Activated naive CD8-positive, alpha-beta T cell treated with anti-CD3 and anti-CD28 coated beads for 36 hours (primary cell): ENCODE results near the gene ANKRD33. TPM values are rescaled to one million over a fixed set of nuclear protein-coding genes. Genes with fewer than 3 reads are reported as not detected.
A peak's percentile ranks its signal among the peaks of the same experiment; 100 is the strongest.

Source experiments
- DNase-seq: peaks from one replicate; pipeline ENCODE4 v3.0.0; 2021
- H3K27ac Mint-ChIP-seq: one replicate; pipeline ENCODE4 v1.8.0; 2022; ENCODE audit warnings: mild to moderate bottlenecking, moderate library complexity, mixed read lengths
- H3K27me3 Mint-ChIP-seq: one replicate; pipeline ENCODE4 v1.8.0; 2022; ENCODE audit warnings: mild to moderate bottlenecking, mixed read lengths
- H3K36me3 Mint-ChIP-seq: one replicate; pipeline ENCODE4 v1.8.0; 2021; ENCODE audit warnings: mild to moderate bottlenecking, mixed read lengths
- H3K4me1 Mint-ChIP-seq: one replicate; pipeline ENCODE4 v1.8.0; 2021; ENCODE audit warnings: mixed read lengths
- H3K4me3 Mint-ChIP-seq: one replicate; pipeline ENCODE4 v1.8.0; 2022; ENCODE audit warnings: mild to moderate bottlenecking, moderate library complexity, mixed read lengths
- H3K9me3 Mint-ChIP-seq: one replicate; pipeline ENCODE4 v1.8.0; 2022; ENCODE audit warnings: mixed read lengths
- total RNA-seq, 2 experiments: library from RNA; stranded (reverse); gene quantifications; one replicate each; pipeline ENCODE4 v1.2.3, GENCODE V29; 2021

ANKRD33 gene
- total RNA-seq, 2 experiments from 2014 or later = not detected

DNA sequence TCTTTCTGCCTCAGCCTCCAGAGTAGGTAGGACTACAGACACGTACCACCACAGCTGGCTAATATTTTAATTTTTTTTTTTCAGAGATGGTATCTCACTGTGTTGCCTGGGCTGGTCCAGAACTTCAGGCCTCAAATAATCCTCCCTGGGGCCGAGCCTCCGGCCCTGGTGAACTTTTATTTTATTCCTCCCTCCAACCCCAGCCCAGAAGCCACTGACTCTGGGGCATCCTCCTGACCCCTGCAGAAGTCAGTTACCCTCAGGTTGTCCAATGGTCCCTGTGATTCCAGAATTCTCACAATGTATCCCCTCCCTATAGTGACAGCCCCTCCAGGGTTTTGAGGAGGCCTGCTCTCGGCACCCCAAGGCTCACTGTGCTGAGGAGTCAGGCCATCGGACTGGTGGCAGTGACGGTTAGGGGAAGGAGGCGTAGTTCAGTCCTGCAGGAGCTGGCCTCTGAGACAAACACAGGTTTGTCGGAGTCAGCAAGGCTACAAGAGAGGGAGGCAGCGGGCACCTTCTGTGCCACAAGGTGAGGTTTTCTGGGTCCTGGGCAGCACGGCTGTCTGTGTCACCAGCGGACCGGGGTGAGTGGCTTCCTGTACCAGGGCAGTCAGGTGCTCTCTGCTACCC lies 20.0 kb upstream of the ANKRD33 start:
- Mint-ChIP-seq H3K4me1 (peaks cover 14% of the 10 kb centered on the region), H3K27ac (no peak overlapping the region), H3K27me3 (peaks cover 70% of the 10 kb centered on the region), H3K9me3 (no peaks in the 10 kb centered on the region), H3K4me3 (no peak overlapping the region), H3K36me3 (no peaks in the 10 kb centered on the region)
- DNase-seq = no peak

DNA sequence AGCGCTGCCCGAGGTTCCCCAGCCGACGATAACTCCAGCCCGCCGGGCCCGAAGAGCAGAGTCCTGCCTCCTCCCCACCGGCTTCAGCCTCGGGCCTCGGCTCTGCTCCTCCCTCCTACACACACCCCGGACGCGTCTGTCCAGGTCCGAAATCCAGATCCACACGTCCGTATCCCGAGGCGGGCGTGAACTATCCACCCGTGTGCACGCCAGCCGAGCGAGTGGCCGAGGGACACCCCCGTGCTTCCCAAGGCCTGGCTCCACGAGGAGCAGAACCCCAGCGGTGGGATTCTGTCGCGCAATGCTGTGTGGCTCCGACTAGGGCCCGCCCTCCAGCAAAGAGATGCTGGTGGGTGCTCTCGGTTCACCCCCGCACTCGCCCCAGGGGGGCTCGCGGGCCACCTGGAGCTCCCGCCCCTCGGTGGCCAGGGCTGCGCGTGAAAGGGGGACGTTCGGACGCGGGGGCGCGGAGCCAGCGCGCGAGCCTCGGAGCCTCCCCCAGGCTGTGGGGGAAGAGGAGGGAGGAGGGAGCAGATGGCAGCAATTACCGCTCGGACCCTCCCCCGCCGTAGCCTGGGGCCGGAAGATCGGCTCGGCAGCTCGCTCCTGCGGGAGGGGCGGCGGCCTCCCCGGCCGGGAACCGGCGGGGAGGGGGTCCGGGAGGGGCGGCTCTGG lies 18.9 kb upstream of the ANKRD33 start:
- Mint-ChIP-seq H3K4me3 (peak overlapping the region; percentile 35), H3K27me3 (peaks cover 61% of the 10 kb centered on the region), H3K36me3 (no peaks in the 10 kb centered on the region), H3K9me3 (no peaks in the 10 kb centered on the region), H3K4me1 (peaks cover 11% of the 10 kb centered on the region), H3K27ac (no peak overlapping the region)
- no peak for DNase-seq

DNA sequence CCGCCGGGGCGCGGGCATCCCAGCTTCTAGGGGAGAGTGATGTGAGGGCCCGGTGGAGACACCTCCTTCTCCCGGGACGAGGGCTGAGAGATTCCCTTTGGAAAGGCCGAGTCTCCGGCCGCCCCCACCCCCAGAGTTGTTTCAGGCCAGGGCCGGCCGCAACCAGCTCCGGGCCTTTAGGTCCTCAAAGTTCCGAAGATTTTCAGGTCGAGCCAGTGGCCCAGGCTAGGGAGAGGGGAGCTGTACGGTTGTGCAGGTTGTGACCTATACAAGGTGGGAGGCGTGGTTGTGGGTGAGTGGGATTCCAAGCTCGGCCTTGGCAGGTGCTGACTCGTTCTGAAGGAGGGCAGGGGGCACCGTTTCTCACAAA lies 18.4 kb upstream of the ANKRD33 start:
- peaks cover 11% of the 10 kb centered on the region for H3K4me1 Mint-ChIP-seq
- H3K4me3 Mint-ChIP-seq = no peak overlapping the region
- DNase-seq = no peak
- H3K9me3 Mint-ChIP-seq = no peaks in the 10 kb centered on the region
- H3K27ac Mint-ChIP-seq = no peak overlapping the region
- H3K36me3 Mint-ChIP-seq = no peaks in the 10 kb centered on the region
- H3K27me3 Mint-ChIP-seq = peaks cover 62% of the 10 kb centered on the region

DNA sequence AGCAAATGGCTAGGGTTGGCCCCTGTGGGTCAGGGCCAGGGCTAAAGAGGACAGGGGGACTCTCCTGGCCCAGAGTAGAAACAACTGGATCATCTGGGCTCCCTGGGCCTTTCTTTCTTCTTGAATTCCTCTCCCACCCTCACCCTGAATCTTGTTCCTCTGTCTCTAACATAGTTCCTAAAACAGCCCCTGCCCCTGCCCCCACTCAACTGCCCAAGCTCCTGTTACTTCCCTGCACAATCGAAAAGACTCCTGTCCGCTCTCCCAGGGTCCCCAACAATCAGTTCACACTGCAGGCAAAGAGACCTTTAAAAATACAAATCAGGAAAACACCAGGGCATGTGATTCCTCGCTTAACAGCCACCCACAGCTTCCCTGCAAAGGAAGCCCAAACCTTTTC lies 18.0 kb upstream of the ANKRD33 start:
- Mint-ChIP-seq H3K4me1 (peaks cover 11% of the 10 kb centered on the region), H3K27ac (no peak overlapping the region), H3K9me3 (no peaks in the 10 kb centered on the region), H3K27me3 (peaks cover 57% of the 10 kb centered on the region), H3K36me3 (no peaks in the 10 kb centered on the region), H3K4me3 (no peak overlapping the region)
- DNase-seq = no peak

DNA sequence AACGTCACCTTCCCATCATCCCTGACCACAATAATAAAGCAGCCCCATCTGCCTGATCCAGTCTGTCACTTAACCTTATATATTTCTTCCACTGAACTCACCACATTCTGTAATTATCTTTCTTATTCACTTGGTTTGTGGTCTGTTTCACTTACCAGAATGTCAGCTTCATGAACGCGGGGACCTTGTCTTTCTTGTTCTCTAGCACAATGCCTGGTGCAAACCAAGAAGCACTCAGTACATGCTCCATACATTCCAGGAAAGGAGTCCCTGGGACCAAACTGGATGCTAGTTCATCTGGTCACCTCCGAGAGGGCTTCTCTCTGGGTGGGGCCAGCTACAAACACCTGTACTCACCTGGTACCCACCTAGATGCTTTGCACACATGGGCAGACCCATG lies 17.4 kb upstream of the ANKRD33 start:
- no peaks in the 10 kb centered on the region for H3K9me3 Mint-ChIP-seq
- no peak overlapping the region for H3K27ac Mint-ChIP-seq
- peaks cover 11% of the 10 kb centered on the region for H3K4me1 Mint-ChIP-seq
- no peak for DNase-seq
- H3K4me3 Mint-ChIP-seq = no peak overlapping the region
- H3K27me3 Mint-ChIP-seq = peaks cover 51% of the 10 kb centered on the region
- no peaks in the 10 kb centered on the region for H3K36me3 Mint-ChIP-seq

DNA sequence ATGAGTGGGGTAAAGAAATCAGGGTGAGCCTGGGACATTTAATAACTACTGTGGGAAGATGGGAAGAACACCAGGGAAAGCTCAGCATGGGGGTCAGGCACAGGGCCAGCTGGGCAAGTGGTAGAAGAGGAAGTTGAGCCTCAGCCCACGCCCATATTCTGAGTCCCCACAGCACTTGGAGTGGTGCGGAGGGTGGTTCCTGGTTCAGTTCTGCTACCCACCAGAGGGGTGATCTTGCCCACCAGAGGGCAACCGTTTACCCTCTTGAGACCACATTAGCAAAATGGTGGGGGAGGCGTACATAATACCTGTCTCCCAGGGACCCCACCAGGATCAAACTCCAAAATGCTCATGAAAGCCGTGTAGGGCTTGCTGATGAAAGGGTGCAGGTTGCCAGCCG lies 16.8 kb upstream of the ANKRD33 start:
- Mint-ChIP-seq H3K9me3 (no peaks in the 10 kb centered on the region), H3K4me3 (no peak overlapping the region), H3K27ac (no peak overlapping the region), H3K4me1 (peaks cover 11% of the 10 kb centered on the region), H3K36me3 (no peaks in the 10 kb centered on the region), H3K27me3 (peaks cover 45% of the 10 kb centered on the region)
- DNase-seq = no peak

DNA sequence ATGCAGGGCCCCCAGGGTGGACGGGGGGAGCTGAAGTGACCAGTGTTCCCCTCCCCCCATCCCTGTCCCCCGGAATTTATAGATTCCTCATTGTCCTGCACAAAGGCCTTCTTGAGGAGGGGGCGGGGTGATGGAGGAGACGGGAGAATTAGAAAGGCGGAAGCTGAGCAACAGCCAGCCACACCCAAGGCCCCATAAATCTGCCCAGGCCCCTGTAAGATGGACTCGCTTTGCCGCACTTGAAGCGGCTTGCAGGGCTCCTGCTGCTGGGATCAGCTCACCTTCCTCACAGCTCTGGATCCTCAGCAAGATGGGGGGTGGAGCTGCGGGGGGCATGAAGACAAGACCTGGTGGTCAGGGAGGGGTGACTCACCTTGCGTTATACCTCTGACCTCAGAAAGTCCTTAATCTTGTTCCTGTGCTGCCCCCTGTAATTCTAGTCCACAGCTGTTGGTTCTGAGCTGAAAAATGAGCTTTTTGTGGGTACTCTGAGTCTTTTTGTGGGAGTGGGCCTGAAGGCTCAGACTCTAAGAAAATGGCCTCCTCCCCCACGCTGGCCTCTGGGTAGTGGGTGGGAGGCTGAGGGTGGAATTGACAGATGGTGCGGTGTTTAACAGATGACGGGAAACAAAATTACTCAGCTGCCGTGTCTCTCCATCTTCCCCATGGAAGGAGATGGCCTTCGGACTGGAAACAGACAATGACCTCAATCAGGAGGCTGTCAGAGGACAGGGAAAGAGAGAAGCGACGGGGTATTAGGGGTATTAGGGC lies 15.8 kb upstream of the ANKRD33 start:
- H3K4me3 Mint-ChIP-seq = no peak overlapping the region
- H3K36me3 Mint-ChIP-seq = no peaks in the 10 kb centered on the region
- H3K27ac Mint-ChIP-seq = no peak overlapping the region
- no peaks in the 10 kb centered on the region for H3K9me3 Mint-ChIP-seq
- DNase-seq = no peak
- peaks cover 42% of the 10 kb centered on the region for H3K27me3 Mint-ChIP-seq
- H3K4me1 Mint-ChIP-seq = peaks cover 11% of the 10 kb centered on the region

DNA sequence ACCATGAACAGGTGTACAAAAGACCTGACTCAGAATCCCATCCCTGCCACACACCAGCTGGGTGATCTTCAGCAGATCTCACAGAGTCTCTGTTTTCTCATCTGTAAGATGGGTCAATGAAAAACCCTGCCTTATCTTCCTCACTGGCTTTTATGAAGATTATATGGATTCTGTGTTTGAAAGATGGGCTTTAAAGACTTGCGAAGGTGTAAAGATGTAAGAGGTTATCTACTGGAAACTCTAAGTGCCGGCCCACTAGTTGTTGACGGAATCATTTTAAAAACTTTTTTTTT lies 15.3 kb upstream of the ANKRD33 start:
- Mint-ChIP-seq H3K4me1 (peaks cover 11% of the 10 kb centered on the region), H3K27me3 (peaks cover 37% of the 10 kb centered on the region), H3K36me3 (no peaks in the 10 kb centered on the region), H3K4me3 (no peak overlapping the region), H3K9me3 (no peaks in the 10 kb centered on the region), H3K27ac (no peak overlapping the region)
- no peak for DNase-seq

DNA sequence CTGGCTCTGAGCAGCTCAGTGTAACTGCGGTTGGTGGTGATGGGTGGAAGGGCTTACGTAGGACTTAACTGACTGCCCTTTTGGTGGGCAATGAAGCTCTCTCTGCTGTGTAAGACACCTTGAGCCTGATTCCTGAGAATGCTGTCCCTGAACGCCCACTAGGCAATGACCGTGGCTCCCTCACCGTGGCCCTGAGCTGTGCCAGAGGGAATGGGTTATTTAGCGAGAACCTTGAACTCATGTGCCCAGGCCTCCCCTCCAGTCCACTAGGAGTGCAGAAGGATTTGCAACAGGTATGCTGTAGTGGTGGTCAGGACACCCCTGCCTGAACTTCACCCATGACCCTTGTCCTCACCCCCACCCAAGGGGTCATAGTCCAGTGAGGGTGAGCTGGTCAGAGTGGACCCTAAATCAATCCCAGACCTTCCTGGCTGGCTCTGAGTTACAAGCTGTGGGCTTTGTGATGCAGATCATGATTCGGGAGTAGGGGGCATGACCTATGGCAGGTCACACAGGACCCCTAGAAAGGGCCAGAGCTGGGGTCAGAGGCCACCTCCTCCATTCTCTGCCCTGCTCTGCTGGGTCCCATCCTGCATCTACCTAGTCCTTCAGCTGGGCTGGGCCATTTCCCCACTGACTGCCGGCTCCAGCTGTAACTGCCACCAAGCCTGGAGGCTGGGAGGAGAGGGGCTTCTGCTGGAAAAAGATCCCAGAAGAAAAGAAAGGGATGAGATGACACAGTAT lies 14.5 kb upstream of the ANKRD33 start:
- H3K36me3 Mint-ChIP-seq = no peaks in the 10 kb centered on the region
- no peak for DNase-seq
- no peak overlapping the region for H3K4me3 Mint-ChIP-seq
- no peaks in the 10 kb centered on the region for H3K9me3 Mint-ChIP-seq
- no peak overlapping the region for H3K27ac Mint-ChIP-seq
- peaks cover 10% of the 10 kb centered on the region for H3K4me1 Mint-ChIP-seq
- peaks cover 31% of the 10 kb centered on the region for H3K27me3 Mint-ChIP-seq

DNA sequence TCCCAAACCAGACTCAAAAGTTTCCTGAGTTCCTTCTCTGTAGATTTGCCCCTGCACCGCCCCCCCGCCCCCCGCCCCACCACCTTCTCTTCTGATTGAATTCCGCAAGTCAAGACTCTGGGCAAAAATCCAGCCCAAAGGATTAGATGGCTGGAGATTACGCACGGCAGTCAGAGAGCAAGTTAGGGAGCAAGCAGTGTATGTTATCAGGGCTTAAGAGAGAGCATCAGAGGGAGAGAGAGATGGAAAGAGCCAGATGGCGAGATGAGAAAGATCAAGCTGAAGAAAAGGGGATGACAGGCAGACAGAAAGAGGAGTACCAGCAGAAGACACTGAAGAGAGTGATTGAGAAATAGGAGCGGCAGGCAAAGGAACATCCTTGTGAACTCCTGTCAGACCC lies 13.9 kb upstream of the ANKRD33 start:
- Mint-ChIP-seq H3K36me3 (no peaks in the 10 kb centered on the region), H3K27ac (no peak overlapping the region), H3K4me1 (peaks cover 10% of the 10 kb centered on the region), H3K27me3 (peaks cover 25% of the 10 kb centered on the region), H3K4me3 (no peak overlapping the region), H3K9me3 (no peaks in the 10 kb centered on the region)
- DNase-seq = no peak

DNA sequence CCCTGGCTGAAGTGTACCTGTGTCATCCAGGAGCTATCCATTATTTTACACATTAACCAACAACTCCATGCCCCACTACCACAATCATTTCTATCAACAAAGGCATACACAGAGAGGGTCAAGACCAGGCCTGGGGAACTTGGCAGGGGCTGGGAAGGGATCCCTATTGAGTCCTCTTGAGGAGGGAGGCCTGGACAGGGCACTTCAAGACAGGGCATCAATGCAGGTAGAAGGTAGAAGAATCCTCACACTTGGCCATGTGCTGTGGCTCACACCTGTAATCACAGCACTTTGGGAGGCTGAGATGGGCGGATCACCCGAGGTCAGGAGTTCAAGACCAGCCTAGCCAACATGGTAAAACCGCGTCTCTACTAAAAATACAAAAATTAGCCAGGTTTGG lies 13.4 kb upstream of the ANKRD33 start:
- H3K4me1 Mint-ChIP-seq = peaks cover 10% of the 10 kb centered on the region
- no peak overlapping the region for H3K27ac Mint-ChIP-seq
- no peak for DNase-seq
- no peaks in the 10 kb centered on the region for H3K9me3 Mint-ChIP-seq
- H3K4me3 Mint-ChIP-seq = no peak overlapping the region
- no peaks in the 10 kb centered on the region for H3K36me3 Mint-ChIP-seq
- H3K27me3 Mint-ChIP-seq = peaks cover 23% of the 10 kb centered on the region

DNA sequence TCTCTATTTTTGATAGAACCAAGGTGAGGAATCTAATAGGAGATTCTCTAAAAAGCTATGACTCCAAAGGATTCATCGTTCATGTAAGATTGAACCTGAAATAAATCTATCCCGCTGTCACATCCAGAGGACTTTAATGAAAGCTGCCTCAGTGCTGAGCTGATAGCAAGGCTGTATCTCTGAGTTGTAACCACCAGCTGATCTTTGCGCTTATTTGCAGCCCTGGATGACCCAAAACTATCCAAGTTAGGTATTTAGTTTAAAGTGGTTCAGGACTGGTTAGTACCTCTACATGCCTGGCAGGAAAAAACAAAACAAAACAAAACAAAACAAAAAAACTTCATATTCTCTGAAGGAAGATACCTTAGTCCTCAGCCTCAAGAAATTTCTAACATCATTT lies 8.8 kb upstream of the ANKRD33 start:
- peaks cover 2% of the 10 kb centered on the region for H3K27me3 Mint-ChIP-seq
- no peak overlapping the region for H3K4me3 Mint-ChIP-seq
- no peak overlapping the region for H3K27ac Mint-ChIP-seq
- no peaks in the 10 kb centered on the region for H3K9me3 Mint-ChIP-seq
- DNase-seq = no peak
- no peaks in the 10 kb centered on the region for H3K36me3 Mint-ChIP-seq
- H3K4me1 Mint-ChIP-seq = no peaks in the 10 kb centered on the region

DNA sequence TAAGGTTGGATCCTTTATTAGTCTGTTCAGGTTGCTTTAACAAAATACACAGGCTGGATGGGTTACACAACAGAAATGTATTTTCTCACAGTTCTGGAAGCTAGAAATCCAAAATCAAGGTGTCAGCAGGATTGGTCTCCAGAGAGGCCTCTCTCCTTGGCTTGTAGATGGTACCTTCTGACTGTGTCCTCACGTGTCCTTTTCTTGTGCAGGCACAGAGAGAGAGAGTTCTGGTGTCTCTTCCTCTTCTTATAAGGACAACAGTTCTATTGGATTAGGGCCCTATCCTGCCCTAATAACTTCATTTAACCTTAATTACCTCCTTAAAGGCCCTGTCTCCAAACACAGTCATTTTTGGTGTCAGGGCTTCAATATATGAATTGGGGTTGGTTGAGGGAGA lies 4.6 kb upstream of the ANKRD33 start:
- Mint-ChIP-seq H3K27me3 (no peaks in the 10 kb centered on the region), H3K27ac (no peak overlapping the region), H3K4me3 (no peak overlapping the region), H3K36me3 (no peaks in the 10 kb centered on the region), H3K9me3 (peaks cover 7% of the 10 kb centered on the region), H3K4me1 (peaks cover 9% of the 10 kb centered on the region)
- DNase-seq = no peak

DNA sequence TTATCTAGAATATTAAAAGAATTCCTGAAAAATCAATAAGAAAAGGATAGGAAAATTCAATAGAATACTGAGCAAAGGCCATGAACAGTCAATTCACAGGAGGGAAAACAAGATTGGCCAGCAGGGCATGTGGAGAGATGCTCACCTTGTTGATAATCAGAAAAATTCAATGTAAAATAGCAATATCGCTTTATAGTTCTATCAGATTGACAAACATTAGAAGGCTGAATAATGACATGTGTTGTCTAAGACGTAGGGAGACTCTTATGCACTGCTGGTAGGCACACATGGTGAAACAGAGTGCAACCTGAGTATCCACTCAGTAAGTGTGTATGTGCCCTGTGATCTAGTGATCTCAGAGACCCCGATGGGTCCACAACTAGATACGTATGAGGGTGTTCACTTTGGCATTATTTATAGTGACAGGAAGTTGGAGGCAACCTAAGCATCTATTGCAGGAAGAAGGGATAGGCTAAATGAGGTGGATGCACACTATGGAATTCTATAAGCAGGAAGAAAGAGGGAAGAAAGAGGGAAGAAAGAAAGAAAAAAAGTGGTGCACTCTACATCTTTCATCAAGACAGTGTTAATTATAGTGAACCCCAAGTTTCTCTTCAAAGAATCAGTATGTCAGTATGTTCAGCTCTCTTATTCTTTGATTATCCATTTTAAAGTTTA lies 3.8 kb upstream of the ANKRD33 start:
- peaks cover 7% of the 10 kb centered on the region for H3K9me3 Mint-ChIP-seq
- no peak overlapping the region for H3K27ac Mint-ChIP-seq
- H3K36me3 Mint-ChIP-seq = no peaks in the 10 kb centered on the region
- no peaks in the 10 kb centered on the region for H3K27me3 Mint-ChIP-seq
- no peak for DNase-seq
- no peak overlapping the region for H3K4me3 Mint-ChIP-seq
- peaks cover 9% of the 10 kb centered on the region for H3K4me1 Mint-ChIP-seq

DNA sequence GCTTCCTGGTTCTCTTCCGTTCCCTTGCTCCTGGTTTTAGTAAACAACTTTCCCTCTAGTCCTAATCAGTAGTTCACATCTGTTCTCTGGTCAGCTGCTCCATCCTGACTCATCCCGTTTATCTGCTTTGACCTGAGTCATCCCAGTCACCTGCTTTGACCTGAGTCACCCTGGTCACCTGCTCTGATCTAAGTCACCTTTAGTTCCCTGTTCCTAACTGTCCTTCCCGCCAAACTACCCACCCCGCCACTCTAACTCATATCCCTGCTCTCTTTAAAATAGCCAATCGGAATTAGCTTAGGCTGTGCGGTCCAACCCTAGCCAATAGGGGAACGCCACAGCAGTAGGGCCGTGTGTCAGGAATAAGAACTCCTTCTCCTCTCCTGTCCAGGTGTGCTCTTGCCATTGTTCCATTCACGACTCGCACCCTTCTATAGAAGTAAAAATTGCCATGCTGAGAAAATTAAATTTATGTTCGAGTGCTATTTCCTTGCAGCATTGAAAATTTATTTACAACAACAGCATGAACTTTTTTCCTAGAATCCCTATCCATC lies 3.1 kb upstream of the ANKRD33 start:
- peaks cover 9% of the 10 kb centered on the region for H3K4me1 Mint-ChIP-seq
- no peaks in the 10 kb centered on the region for H3K36me3 Mint-ChIP-seq
- H3K4me3 Mint-ChIP-seq = no peak overlapping the region
- DNase-seq = no peak
- H3K9me3 Mint-ChIP-seq = peaks cover 7% of the 10 kb centered on the region
- H3K27ac Mint-ChIP-seq = no peak overlapping the region
- H3K27me3 Mint-ChIP-seq = no peaks in the 10 kb centered on the region
